PC-9 (cell line): ENCODE data around the gene RFX4. TPM values are rescaled to one million over a fixed set of nuclear protein-coding genes. Genes with fewer than 3 reads are reported as not detected.

Experiments
- BruUV-seq: library from RNA; stranded (reverse); fragments of 400-500 nt; replicated peaks from 2 replicates; lab custom pipeline; 2021; lab: Mats Ljungman, UMichigan
- CTCF ChIA-PET: fragments of 300-600 bp; sonication (Branson Sonifier 250); formaldehyde crosslinking; loops from one replicate; lab custom pipeline; 2022; ENCODE audit warnings: antibody characterized with exemption; lab: Charles Lee
- POLR2A ChIA-PET: fragments of 300-600 bp; sonication (Branson Sonifier 250); formaldehyde crosslinking; loops from one replicate; lab custom pipeline; 2022; ENCODE audit warnings: antibody characterized with exemption; ENCODE audit not compliant: unreplicated experiment; lab: Charles Lee
- DNase-seq, 2 experiments: peaks; one replicate each; pipeline versions ENCODE4 v3.0.0 to v3.0.0-alpha.2; 2015 to 2022; ENCODE audit warnings: mixed read lengths in 1 of 2
- H2AFZ ChIP-seq: fragments of 200-600 bp; sonication (generic); 2 replicates; pipeline ENCODE4 v1.8.1; 2017; ENCODE audit warnings: antibody characterized with exemption
- H3F3A ChIP-seq: fragments of 200-600 bp; sonication (generic); 2 replicates; pipeline ENCODE4 v1.8.1; 2017; ENCODE audit warnings: antibody characterized with exemption, mild to moderate bottlenecking, low read depth; ENCODE audit not compliant: insufficient read depth
- H3K27ac ChIP-seq: fragments of 200-600 bp; sonication (generic); 2 replicates; pipeline ENCODE4 v1.6.1; 2016; ENCODE audit warnings: mixed run types
- H3K27me3 ChIP-seq: fragments of 200-600 bp; sonication (generic); 2 replicates; pipeline ENCODE4 v1.6.1; 2016; ENCODE audit warnings: low read depth, mixed run types; ENCODE audit not compliant: insufficient read depth
- H3K36me3 ChIP-seq: fragments of 200-600 bp; sonication (generic); 2 replicates; pipeline ENCODE4 v1.6.1; 2016; ENCODE audit warnings: low read depth, mixed run types
- H3K4me1 ChIP-seq: fragments of 200-600 bp; sonication (generic); replicated peaks from 2 replicates; pipeline ENCODE4 v1.6.1; 2016; ENCODE audit warnings: mixed run types; ENCODE audit not compliant: insufficient read depth
- H3K4me2 ChIP-seq: fragments of 200-600 bp; sonication (generic); 2 replicates; pipeline ENCODE4 v1.6.1; 2017; ENCODE audit warnings: mixed run types
- H3K4me3 ChIP-seq: fragments of 200-600 bp; sonication (generic); 2 replicates; pipeline ENCODE4 v1.6.1; 2016; ENCODE audit warnings: mixed run types
- H3K79me2 ChIP-seq: fragments of 200-600 bp; sonication (generic); 2 replicates; pipeline ENCODE4 v1.6.1; 2017; ENCODE audit warnings: low read depth, mixed run types
- H3K9me2 ChIP-seq: fragments of 200-600 bp; sonication (generic); 2 replicates; pipeline ENCODE4 v1.8.1; 2017; ENCODE audit warnings: mild to moderate bottlenecking; ENCODE audit not compliant: insufficient read depth
- H3K9me3 ChIP-seq: fragments of 200-600 bp; sonication (generic); 2 replicates; pipeline ENCODE4 v1.8.1; 2016; ENCODE audit warnings: low read depth; ENCODE audit not compliant: insufficient read depth
- H4K20me1 ChIP-seq: fragments of 200-600 bp; sonication (generic); 2 replicates; pipeline ENCODE4 v1.8.1; 2017; ENCODE audit not compliant: insufficient read depth
- EZH2 ChIP-seq: fragments of 200-600 bp; sonication (generic); IDR thresholded peaks from 2 replicates; pipeline ENCODE4 v1.8.0; 2017; ENCODE audit warnings: antibody characterized with exemption, low read depth
- intact Hi-C: fragments of 100-400 bp; cut with micrococcal nuclease; formaldehyde crosslinking; loops from one replicate; pipeline ENCODE4 v1.10.0; 2022; ENCODE audit not compliant: unreplicated experiment
- total RNA-seq: library from RNA; stranded (reverse); gene quantifications from 2 replicates; pipeline ENCODE4 v1.2.3, GENCODE V29; 2021
- TF ChIP-seq, protein P1 (sequence below): fragments of 200-600 bp; sonication (generic); conservative IDR thresholded peaks from 2 replicates; pipeline ENCODE4 v1.6.1; 2017; ENCODE audit warnings: mixed run types, antibody characterized with exemption, mild to moderate bottlenecking, moderate library complexity

RFX4 gene
- total RNA-seq, 1 experiment from 2014 or later: not detected

DNA sequence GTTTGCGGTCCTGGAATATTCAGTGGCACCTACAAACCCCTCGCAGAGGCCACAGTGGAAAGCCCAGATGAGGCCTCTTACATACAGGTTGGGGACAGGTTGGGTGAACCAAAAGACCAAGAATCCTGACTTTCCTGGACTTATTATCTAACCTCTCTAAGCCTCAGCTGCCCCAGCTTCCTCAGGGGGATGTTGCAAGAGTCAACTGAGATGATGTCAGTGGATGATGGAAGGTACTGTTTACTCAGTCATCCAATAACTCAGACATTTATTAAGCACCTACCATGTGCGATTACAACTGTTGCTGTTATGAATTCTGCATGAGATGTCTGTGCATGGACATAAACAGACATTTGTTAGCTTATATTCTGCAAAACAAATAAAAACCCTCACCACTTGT is 72.8 kb downstream of the RFX4 start:
- TF ChIP-seq, protein P1, sequence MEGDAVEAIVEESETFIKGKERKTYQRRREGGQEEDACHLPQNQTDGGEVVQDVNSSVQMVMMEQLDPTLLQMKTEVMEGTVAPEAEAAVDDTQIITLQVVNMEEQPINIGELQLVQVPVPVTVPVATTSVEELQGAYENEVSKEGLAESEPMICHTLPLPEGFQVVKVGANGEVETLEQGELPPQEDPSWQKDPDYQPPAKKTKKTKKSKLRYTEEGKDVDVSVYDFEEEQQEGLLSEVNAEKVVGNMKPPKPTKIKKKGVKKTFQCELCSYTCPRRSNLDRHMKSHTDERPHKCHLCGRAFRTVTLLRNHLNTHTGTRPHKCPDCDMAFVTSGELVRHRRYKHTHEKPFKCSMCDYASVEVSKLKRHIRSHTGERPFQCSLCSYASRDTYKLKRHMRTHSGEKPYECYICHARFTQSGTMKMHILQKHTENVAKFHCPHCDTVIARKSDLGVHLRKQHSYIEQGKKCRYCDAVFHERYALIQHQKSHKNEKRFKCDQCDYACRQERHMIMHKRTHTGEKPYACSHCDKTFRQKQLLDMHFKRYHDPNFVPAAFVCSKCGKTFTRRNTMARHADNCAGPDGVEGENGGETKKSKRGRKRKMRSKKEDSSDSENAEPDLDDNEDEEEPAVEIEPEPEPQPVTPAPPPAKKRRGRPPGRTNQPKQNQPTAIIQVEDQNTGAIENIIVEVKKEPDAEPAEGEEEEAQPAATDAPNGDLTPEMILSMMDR: no peak
- TF ChIP-seq EZH2: no peak
- H3K27me3 ChIP-seq: peaks cover 33% of the 10 kb centered on the region; the same call in 1 of the 2 replicates
- H3F3A ChIP-seq: no peaks in the 10 kb centered on the region
- no peaks in the 10 kb centered on the region for H4K20me1 ChIP-seq
- DNase-seq: no peak
- no peaks in the 10 kb centered on the region for H3K9me2 ChIP-seq
- CTCF ChIA-PET: no interaction called here
- no peaks in the 10 kb centered on the region for H3K4me1 ChIP-seq
- no peak overlapping the region for H2AFZ ChIP-seq
- POLR2A ChIA-PET: no interaction called here
- no peak overlapping the region for H3K27ac ChIP-seq
- intact Hi-C loops: no loop called here
- H3K36me3 ChIP-seq: no peaks in the 10 kb centered on the region
- no peak overlapping the region for H3K4me3 ChIP-seq
- H3K9me3 ChIP-seq: no peaks in the 10 kb centered on the region
- BruUV-seq: no TSS peak
- no peak overlapping the region for H3K4me2 ChIP-seq
- no peaks in the 10 kb centered on the region for H3K79me2 ChIP-seq

DNA sequence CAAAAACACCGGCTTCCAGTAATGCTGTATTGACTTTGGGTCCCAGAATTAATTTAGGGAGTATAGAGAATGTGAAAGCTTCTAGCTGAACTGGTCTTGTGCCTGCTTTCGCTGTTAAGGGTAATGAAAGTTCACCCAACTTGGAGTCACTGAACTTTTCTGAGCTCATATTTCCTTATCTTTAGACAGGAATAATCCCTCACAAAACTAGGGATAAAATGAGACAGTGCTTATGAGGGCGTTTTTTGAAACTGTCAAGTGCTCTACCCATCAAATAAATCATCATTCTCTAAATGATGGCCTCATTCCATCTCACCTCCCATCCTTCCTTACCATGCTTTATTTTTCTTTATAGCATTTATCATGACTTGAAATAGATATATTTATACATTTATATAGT is 74.7 kb downstream of the RFX4 start:
- no peaks in the 10 kb centered on the region for H3K9me2 ChIP-seq

DNA sequence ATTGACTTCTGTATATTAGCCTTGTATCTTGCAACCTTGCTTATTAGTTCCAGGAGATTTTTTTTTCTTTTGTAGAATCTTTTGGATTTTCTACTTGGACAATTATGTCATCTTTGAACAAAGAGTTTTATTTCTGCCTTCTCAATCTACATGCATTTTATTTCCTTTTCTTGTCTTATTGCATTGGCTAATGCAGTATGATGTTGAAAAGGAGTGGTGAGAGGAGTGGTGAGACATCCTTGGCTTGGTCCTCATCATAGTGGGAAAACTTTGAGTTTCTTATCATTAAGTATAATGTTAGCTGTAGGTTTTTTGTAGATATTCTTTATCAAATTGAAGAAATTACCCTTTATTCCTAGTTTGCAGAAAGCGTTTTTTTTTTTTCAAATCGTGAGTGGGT is 80.6 kb downstream of the RFX4 start:
- Histone ChIP-seq H3K79me2 (no peaks in the 10 kb centered on the region), H3K27me3 (peaks cover 25% of the 10 kb centered on the region; the same call in 1 of the 2 replicates), H3F3A (no peaks in the 10 kb centered on the region), H3K4me3 (no peak overlapping the region), H3K4me1 (no peaks in the 10 kb centered on the region), H3K36me3 (no peaks in the 10 kb centered on the region), H3K4me2 (no peak overlapping the region), H3K9me3 (peaks cover 4% of the 10 kb centered on the region), H3K27ac (no peak overlapping the region), H3K9me2 (no peaks in the 10 kb centered on the region), H2AFZ (no peak overlapping the region), H4K20me1 (no peaks in the 10 kb centered on the region)
- intact Hi-C loops: no loop called here
- ChIA-PET POLR2A (no interaction called here), CTCF (no interaction called here)
- no TSS peak for BruUV-seq
- no peak for DNase-seq
- TF ChIP-seq, protein P1: no peak
- no peak for TF ChIP-seq EZH2

More for the DNA sequence above, 74.7 kb downstream of the RFX4 start:
- Histone ChIP-seq H4K20me1 (no peaks in the 10 kb centered on the region), H3K79me2 (no peaks in the 10 kb centered on the region), H3K27me3 (peaks cover 32% of the 10 kb centered on the region; the same call in 1 of the 2 replicates), H3F3A (no peaks in the 10 kb centered on the region), H3K4me2 (no peak overlapping the region), H3K9me3 (no peaks in the 10 kb centered on the region; the same call in 1 of the 2 replicates), H3K4me3 (no peak overlapping the region), H3K4me1 (no peaks in the 10 kb centered on the region), H2AFZ (no peak overlapping the region), H3K27ac (no peak overlapping the region), H3K36me3 (no peaks in the 10 kb centered on the region)
- TF ChIP-seq EZH2: no peak
- TF ChIP-seq, protein P1: no peak
- no peak for DNase-seq
- CTCF ChIA-PET: no interaction called here
- no TSS peak for BruUV-seq
- POLR2A ChIA-PET: no interaction called here
- intact Hi-C loops: no loop called here
